ENCODE results near the gene KCTD19.
A peak's percentile ranks its signal among the peaks of the same experiment; 100 is the strongest.

Gene KCTD19

GRCh38 chr16:67258161-67258835 is 68.2 kb downstream of the KCTD19 start:
- DNase-seq (ENCODE audit: low read depth), result no peak

GRCh38 chr16:67257486-67258160 is 68.9 kb downstream of the KCTD19 start:
- DNase-seq (ENCODE audit: low read depth), result no peak

GRCh38 chr16:67256701-67257230 is 69.8 kb downstream of the KCTD19 start:
- DNase-seq (ENCODE audit: low read depth), result no peak

GRCh38 chr16:67255553-67256221 is 70.9 kb downstream of the KCTD19 start:
- no peak for DNase-seq (ENCODE audit: low read depth)

GRCh38 chr16:67254801-67255552 is 71.6 kb downstream of the KCTD19 start:
- DNase-seq (ENCODE audit: low read depth), result no peak

GRCh38 chr16:67252609-67253497 is 73.7 kb downstream of the KCTD19 start:
- DNase-seq (ENCODE audit: low read depth), result no peak

GRCh38 chr16:67250045-67250327 is 76.6 kb downstream of the KCTD19 start:
- no peak for DNase-seq (ENCODE audit: low read depth)

- no peak for DNase-seq (ENCODE audit: low read depth)
Observed at GRCh38 chr16:67249178-67250044, 77.1 kb downstream of the KCTD19 start.

GRCh38 chr16:67248401-67249177 is 78.0 kb downstream of the KCTD19 start, which contains the start of gene SLC9A5:
TSS of gene SLC9A5 (plus strand) at chr16:67248979. CDS start at chr16:67249015, 36 bp downstream.
- DNase-seq (ENCODE audit: low read depth), result no peak

GRCh38 chr16:67248073-67248400 is 78.5 kb downstream of the KCTD19 start:
- DNase-seq (ENCODE audit: low read depth), result no peak

GRCh38 chr16:67247192-67248072 is 79.1 kb downstream of the KCTD19 start, which contains the start of gene FHOD1:
TSS of gene FHOD1 (minus strand) at chr16:67247481. CDS start at chr16:67247410, 71 bp downstream.
- peak; percentile 94 for DNase-seq (ENCODE audit: low read depth)

- no peak for DNase-seq (ENCODE audit: low read depth)
Observed at GRCh38 chr16:67246756-67247191, 79.8 kb downstream of the KCTD19 start.

GRCh38 chr16:67246081-67246755 is 80.3 kb downstream of the KCTD19 start:
- no peak for DNase-seq (ENCODE audit: low read depth)

GRCh38 chr16:67245674-67246080 is 80.9 kb downstream of the KCTD19 start:
- DNase-seq (ENCODE audit: low read depth), result no peak

- DNase-seq (ENCODE audit: low read depth), result no peak
Observed at GRCh38 chr16:67245186-67245585, 81.4 kb downstream of the KCTD19 start.

- DNase-seq (ENCODE audit: low read depth), result no peak
Observed at GRCh38 chr16:67244387-67245185, 82.0 kb downstream of the KCTD19 start.

GRCh38 chr16:67243481-67243880 is 83.1 kb downstream of the KCTD19 start:
- DNase-seq (ENCODE audit: low read depth), result no peak

All from stimulated activated CD8-positive, alpha-beta memory T cell treated with anti-CD3 and anti-CD28 coated beads, Interleukin-15, amount 100 ng/mL, for 24 hours (primary cell).